Stimulated activated naive CD4-positive, alpha-beta T cell treated with Interleukin-2 at 50 U/mL for 16 hours (primary cell): ENCODE measurements around the gene AKAP1.

Experiments
- DNase-seq: peaks from one replicate; lab custom pipeline; 2025; lab: John Stamatoyannopoulos, UW

Gene AKAP1

GRCh38 chr17:57165754-57166153 lies 80.7 kb downstream of the AKAP1 start:
- DNase-seq: no peak

GRCh38 chr17:57166803-57167202 lies 81.8 kb downstream of the AKAP1 start:
- no peak for DNase-seq

GRCh38 chr17:57168695-57169094 lies 83.6 kb downstream of the AKAP1 start:
- no peak for DNase-seq

GRCh38 chr17:57170866-57171265 lies 85.8 kb downstream of the AKAP1 start:
- DNase-seq: no peak
